Measurements from ENCODE around the gene FDX1. TPM values are rescaled to one million over a fixed set of nuclear protein-coding genes. Genes with fewer than 3 reads are reported as not detected.

FDX1 gene
- total and polyA plus RNA-seq, 11 donors: 12.3 to 28.5 (median 21.1) TPM

DNA sequence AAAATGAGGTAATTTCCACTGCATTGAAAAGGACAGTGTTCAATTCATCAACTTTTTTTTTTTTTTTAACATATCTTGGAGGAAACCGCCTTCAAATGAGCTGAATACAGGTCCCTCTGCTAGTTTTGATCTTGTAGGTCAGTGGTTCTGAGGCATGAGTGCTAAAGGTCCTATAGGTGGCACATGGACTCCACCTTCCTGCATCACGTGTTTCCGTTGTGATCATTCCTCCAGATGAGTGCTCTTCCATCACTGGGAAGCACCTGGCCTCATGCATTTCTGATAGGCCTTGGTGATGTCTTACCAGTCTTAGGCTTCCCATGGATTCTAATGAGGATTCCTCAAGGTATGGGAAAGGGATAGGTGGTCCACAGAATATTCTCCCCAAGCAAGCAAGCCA, 37.8 kb downstream of the FDX1 start:
- Histone ChIP-seq H3K36me3 (peaks cover 0 to 24% (median 15%) of the 10 kb centered on the region in 9 donors), H3K9me3 (no peaks in the 10 kb centered on the region), H3K4me3 (no peak overlapping the region), H3K27me3 (no peaks in the 10 kb centered on the region), H3K4me1 (no peaks in the 10 kb centered on the region), H3K27ac (no peak overlapping the region)
- 94 to 97% (median 96%) methylated on average over 3 of the region's 3 CpGs for WGBS, 4 donors
- ATAC-seq (no peak), DNase-seq (no peak)
- intact Hi-C loops (cut with DNase I): loop anchor here in 3 of 10 donors (10.0 kb wide), 2 partner anchors 757 to 767 kb away; no protein-coding TSS in a partner anchor
- TF ChIP-seq, protein P1, sequence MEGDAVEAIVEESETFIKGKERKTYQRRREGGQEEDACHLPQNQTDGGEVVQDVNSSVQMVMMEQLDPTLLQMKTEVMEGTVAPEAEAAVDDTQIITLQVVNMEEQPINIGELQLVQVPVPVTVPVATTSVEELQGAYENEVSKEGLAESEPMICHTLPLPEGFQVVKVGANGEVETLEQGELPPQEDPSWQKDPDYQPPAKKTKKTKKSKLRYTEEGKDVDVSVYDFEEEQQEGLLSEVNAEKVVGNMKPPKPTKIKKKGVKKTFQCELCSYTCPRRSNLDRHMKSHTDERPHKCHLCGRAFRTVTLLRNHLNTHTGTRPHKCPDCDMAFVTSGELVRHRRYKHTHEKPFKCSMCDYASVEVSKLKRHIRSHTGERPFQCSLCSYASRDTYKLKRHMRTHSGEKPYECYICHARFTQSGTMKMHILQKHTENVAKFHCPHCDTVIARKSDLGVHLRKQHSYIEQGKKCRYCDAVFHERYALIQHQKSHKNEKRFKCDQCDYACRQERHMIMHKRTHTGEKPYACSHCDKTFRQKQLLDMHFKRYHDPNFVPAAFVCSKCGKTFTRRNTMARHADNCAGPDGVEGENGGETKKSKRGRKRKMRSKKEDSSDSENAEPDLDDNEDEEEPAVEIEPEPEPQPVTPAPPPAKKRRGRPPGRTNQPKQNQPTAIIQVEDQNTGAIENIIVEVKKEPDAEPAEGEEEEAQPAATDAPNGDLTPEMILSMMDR (IDR thresholded peaks at IDR 0.05): no peak
- TF ChIP-seq POLR2A (IDR thresholded peaks at IDR 0.05): no peak

DNA sequence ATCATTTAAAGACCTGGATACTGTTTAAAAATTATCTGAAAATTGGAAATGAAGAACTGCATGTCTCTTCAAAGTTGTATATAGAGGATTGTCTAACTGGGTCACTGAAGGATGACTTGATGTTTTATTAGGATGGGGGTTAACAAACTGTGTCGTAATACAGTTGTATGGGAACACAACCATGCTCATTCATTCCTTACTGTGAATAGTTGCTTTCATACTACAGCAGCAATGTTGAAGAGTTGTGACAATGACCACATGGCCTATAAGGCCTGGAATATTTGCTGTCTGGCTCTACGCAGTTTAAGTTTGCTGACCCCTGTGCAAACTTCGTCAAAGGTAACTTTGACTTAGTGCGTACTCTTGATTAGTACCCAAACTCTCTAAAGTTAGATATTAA, 38.4 kb downstream of the FDX1 start:
- peaks cover 0 to 18% (median 10%) of the 10 kb centered on the region in 9 donors for H3K36me3 ChIP-seq
- TF ChIP-seq, protein P1 (IDR thresholded peaks at IDR 0.05): no peak
- TF ChIP-seq POLR2A (IDR thresholded peaks at IDR 0.05): no peak
- 92 to 98% (median 94%) methylated on average over 4 of the region's 4 CpGs for WGBS, 4 donors
- ATAC-seq (no peak), DNase-seq (no peak)
- H3K9me3 ChIP-seq: no peaks in the 10 kb centered on the region
- H3K4me1 ChIP-seq: no peaks in the 10 kb centered on the region
- H3K27me3 ChIP-seq: no peaks in the 10 kb centered on the region
- no peak overlapping the region for H3K4me3 ChIP-seq
- H3K27ac ChIP-seq: no peak overlapping the region
- intact Hi-C loops (cut with DNase I): loop anchor here in 3 of 10 donors (10.0 kb wide), 2 partner anchors 757 to 767 kb away; no protein-coding TSS in a partner anchor

DNA sequence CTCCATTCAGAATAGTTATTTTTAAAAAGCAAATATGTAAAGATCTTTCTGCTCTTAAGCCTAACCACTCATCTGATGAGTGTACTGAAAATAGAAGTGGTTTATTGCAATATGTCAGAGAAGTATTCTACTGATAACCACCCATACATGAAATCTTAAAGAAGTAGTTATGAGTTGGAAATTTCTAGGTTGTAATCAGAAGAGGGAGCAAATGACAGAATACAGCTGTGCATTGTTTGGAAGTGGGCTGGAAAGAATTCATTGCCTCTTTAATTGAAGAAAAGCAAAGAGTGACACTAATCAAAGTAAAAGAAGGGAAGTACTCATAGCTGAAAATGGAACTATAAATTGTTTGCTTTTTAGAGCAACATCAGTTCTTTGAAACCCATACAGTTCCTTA, 39.4 kb downstream of the FDX1 start:
- H3K27ac ChIP-seq: no peak overlapping the region
- no peaks in the 10 kb centered on the region for H3K27me3 ChIP-seq
- DNase-seq (no peak), ATAC-seq (no peak)
- intact Hi-C loops (cut with DNase I): loop anchor here in 3 of 10 donors (10.0 kb wide), 2 partner anchors 756 to 766 kb away; no protein-coding TSS in a partner anchor
- TF ChIP-seq, protein P1 (IDR thresholded peaks at IDR 0.05): no peak
- TF ChIP-seq POLR2A (IDR thresholded peaks at IDR 0.05): no peak
- no peaks in the 10 kb centered on the region for H3K9me3 ChIP-seq
- H3K4me3 ChIP-seq: no peak overlapping the region
- peaks cover 0 to 8% (median 3%) of the 10 kb centered on the region in 9 donors for H3K36me3 ChIP-seq
- H3K4me1 ChIP-seq: no peaks in the 10 kb centered on the region

DNA sequence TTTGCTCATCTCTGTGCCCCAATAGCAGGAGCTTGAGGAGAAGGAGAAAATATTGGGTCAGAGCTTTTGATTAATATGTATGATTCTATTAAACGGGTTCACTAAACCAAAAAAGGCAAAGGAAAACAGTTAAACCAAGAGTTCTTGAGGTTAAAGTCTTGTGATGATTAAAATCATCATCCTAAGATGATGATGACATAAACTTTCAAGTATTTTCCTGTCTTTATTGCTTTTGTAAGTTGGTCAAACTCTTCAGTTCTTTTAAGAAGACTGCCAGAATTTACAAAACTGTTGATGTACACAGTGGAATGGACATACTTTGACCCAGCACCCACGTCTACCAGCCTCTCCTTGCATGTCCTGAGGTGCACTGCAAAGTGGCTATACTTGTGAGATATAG, 41.0 kb downstream of the FDX1 start:
- no peak overlapping the region for H3K4me3 ChIP-seq
- ATAC-seq: no peak

More for the DNA sequence above, 41.0 kb downstream of the FDX1 start:
- TF ChIP-seq POLR2A (IDR thresholded peaks at IDR 0.05): no peak
- TF ChIP-seq, protein P1 (IDR thresholded peaks at IDR 0.05): no peak
- 90 to 95% (median 92%) methylated on average over 2 of the region's 2 CpGs for WGBS, 4 donors
- Histone ChIP-seq H3K36me3 (peaks cover 0 to 3% (median 0%) of the 10 kb centered on the region in 9 donors), H3K27me3 (no peaks in the 10 kb centered on the region), H3K4me1 (no peaks in the 10 kb centered on the region), H3K27ac (no peak overlapping the region), H3K9me3 (no peaks in the 10 kb centered on the region)
- DNase-seq: no peak
- intact Hi-C loops (cut with DNase I): no loop called here
